Stimulated activated CD8-positive, alpha-beta memory T cell treated with anti-CD3 and anti-CD28 coated beads, Interleukin-2, amount 100 ng/mL, for 48 hours (primary cell): ENCODE results near the gene SEMA3F.

Source experiments
- DNase-seq, 2 donors: peaks; one replicate each; pipeline ENCODE4 v3.0.0-alpha.2; 2020; ENCODE audit warnings: low read depth in 2 of 2

Gene SEMA3F

DNA sequence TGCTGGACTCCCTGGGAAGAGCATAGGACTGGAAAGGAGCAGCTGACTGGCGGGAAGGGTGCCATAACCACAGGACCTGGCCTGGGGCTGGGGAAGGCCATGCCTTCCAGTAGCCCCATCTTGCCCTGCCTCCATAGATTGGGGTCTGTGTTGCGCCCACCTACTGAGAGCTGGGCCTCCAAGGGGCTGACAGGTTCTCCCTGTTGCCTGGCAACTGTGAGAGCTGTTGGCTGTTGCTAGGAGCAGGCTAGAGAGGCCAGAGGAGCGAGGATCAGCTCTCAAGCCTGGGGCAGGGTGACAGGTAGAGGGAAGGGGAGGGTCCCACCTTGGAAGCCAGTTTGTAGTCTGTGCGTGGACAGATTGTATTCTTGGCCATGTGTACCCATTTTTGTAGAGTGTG lies 78.1 kb downstream of the SEMA3F start:
- DNase-seq = no peak

DNA sequence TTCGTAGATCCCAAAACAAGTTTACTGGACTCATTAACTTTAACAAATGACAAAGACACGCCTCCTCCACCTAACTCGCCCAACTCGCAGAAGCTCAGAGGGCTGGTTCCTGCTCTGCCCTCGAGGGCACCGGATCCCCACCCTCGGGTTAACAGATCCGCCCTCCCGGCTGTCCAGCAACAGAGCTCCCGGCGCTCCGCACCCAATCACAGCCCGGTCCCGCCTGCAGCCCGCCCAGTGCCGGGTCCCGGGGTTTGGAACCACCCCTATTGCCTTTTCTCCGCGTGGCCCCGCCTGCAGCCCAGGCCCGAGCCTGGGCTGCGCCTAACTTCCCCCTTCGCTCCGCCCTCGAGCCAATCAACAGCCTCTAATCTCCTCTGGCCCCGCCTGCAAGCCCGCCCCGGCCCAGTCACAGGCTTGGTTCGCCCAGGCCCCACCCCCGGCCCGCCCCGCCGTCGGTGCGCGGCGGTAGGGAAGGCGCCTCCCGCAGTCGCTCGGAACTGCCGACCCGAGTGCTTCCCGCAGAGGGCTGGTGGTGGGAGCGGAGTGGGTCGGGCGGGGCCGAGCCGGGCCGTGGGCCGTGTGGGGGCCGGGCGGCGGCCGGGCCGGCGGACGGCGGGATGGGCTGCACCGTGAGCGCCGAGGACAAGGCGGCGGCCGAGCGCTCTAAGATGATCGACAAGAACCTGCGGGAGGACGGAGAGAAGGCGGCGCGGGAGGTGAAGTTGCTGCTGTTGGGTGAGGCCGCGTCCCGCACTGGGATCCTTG lies 80.8 kb downstream of the SEMA3F start, which contains the start of gene GNAI2:
Gene GNAI2 (plus strand): TSS at position 489 of the 768 bp plus-strand sequence. CDS start 132 bp downstream, at position 621.
- DNase-seq = peak; percentile 98 to 99

DNA sequence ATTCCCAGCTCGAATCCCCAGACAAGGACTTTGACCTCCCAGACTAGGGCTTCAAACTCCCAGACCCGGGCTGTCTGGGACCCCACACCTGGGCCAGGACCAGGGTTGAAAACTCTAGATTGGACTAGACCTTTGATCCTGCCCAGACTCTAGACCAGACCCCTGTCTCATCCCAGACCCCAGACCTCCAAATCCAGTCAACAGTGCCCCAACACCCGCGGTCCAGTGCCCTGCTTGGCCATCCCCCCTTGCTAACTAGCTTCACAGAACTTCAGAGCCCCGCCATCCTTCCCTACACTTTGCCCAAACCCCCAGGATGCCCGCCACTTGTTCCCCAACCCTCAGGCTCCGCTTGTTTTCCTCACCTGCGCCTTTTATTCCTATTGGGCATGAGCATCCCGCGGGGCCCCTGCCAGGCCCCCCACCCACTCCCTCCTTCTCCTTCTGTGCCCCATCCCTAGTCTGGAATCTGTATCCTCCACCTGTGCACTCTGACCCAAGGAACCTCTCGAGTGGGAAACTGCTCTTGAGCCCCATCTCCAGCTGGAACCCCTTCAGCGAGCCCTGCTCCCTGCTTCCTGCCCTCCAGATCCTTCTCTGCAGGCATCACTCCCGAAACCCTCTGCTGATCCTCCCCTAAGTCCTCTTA lies 81.5 kb downstream of the SEMA3F start:
- DNase-seq = no peak

DNA sequence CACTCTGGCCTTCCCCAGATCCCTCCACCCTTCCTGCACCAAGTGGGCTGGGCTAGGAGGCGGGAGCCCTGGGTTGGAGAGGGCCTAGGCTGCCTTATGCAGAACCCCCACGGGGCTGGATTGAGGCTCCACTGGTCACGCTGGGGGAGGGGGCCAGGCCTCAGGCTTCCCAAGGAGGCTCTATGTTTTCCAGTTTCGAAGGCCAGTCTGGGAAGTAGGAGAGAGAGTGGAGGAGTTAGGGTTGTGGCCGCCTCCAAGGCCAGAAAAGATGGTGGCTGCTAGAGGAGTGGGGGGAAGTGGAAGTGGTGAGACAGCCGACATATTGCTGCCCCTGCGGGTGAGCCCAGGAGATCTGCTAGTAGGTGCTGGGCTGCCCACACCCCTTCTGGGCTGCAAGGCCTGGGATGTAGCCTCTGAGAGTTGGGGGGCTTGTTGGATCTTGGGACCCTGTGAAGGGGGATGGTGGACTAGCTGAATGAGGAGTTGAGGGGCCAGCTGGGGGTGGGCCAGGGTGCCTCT lies 82.1 kb downstream of the SEMA3F start:
- DNase-seq = no peak

DNA sequence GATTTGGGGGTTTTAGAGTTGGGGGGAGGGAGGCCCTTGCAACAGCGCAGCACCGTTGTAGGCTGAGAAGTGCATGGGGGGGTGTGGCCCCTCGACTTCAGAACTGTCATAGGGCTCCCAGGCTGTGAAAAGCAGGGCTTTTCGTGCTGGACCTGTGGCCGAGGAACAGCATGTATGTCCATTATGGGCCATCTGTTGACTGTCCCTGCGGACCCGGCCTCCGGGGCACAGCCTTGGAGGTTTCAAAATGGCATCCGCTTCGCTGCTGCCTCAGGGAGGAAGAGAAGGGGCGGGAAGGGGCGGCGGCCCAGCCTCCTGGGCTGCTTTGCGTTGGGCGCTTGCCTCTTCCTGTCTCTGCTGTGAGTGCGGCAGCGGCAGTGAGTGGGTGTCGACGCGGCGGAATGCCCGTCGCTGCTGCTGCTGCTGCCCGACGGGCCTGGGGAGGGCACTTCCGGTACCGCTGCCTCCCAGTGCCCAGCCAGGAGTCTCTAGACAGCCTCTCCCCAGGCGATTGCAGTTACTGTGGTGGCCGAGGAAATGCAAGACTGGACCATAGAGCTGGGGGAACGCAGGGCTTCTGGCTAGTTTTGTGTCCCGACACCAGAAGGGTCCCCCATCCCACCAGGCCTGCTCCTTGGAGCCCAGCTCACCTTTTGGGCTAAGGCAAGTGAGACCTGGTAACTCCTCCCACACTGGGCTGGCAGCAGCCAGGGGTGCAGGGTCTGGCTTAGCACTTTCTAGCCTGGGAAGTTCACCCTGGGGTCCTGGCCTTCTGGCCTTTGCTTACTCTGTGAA lies 82.8 kb downstream of the SEMA3F start:
- peak; percentile 77 to 84 for DNase-seq

DNA sequence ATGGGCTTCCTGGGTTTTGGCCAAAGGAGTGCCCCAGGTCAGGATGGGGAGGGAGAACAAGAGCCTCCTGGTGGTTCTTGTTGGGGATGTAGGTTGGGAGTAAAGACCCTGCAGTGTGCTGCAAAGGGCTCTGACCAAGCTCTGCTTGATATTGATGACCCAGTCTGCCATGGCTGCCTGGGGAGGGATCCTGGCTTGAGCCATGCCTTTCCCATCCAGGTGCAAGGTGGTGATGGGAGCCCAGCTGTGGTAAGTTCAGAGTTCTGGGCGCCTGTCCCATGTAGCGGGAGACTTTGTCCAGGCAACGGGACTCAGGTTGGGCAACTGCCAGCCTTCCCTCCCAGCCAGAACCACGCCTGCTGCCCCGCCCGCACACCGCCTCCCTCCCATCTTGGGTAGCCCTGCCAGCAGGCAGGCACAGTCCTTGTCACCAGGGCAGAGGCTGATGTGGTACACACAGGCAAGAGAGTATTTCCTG lies 83.5 kb downstream of the SEMA3F start:
- DNase-seq = no peak
